Right lobe of liver (tissue), 6 donors: ENCODE results near the gene RBMS3. TPM values are rescaled to one million over a fixed set of nuclear protein-coding genes. Genes with fewer than 3 reads are reported as not detected.

Experiments
- ATAC-seq, 4 donors: fragments of 200-7000 bp; cut with Tn5 transposase; one replicate each; pipeline ENCODE4 v1.9.1; 2020; ENCODE audit warnings: mild to moderate bottlenecking in 4 of 4, moderate library complexity in 4 of 4
- DNase-seq, 3 donors: peaks; one replicate each; pipeline ENCODE4 v3.0.0-alpha.2; 2020
- H3K27ac ChIP-seq, 3 donors: fragments of 200-600 bp; one replicate each; pipeline ENCODE4 v1.8.0; 2022
- H3K27me3 ChIP-seq, 2 donors: fragments of 200-600 bp; one replicate each; pipeline ENCODE4 v1.8.0; 2022
- H3K36me3 ChIP-seq, 4 donors: fragments of 200-600 bp; sonication (generic) in 1 of 4; one replicate each; pipeline versions ENCODE4 v1.5.1 to v1.8.0; 2017 to 2022; ENCODE audit warnings: control low read depth in 1 of 4
- H3K4me1 ChIP-seq, 4 donors: fragments of 200-600 bp; sonication (generic) in 1 of 4; one replicate each; pipeline versions ENCODE4 v1.5.1 to v1.8.0; 2017 to 2022; ENCODE audit warnings: control low read depth in 1 of 4
- H3K4me3 ChIP-seq, 3 donors: fragments of 200-600 bp; one replicate each; pipeline ENCODE4 v1.8.0; 2022
- H3K9me3 ChIP-seq, 4 donors: fragments of 200-600 bp; sonication (generic) in 1 of 4; one replicate each; pipeline versions ENCODE4 v1.5.1 to v1.8.0; 2017 to 2022; ENCODE audit warnings: control low read depth in 1 of 4
- POLR2A ChIP-seq: fragments of 450-650 bp; IDR thresholded peaks from one replicate; pipeline ENCODE4 v1.6.1; 2017; ENCODE audit warnings: antibody characterized with exemption, mild to moderate bottlenecking
- WGBS: methylation state at CpG from one replicate; pipeline ENCODE4 v1.1.6; 2018; ENCODE audit warnings: low coverage, low lambda C conversion rate; ENCODE audit not compliant: insufficient coverage; ENCODE audit errors: missing lambda C conversion rate; 5-methylcytosine and 5-hydroxymethylcytosine counted together
- intact Hi-C, 2 donors: fragments of 100-400 bp; cut with DNase I; formaldehyde crosslinking; loops; one replicate each; pipeline versions ENCODE4 v1.11.2 to v1.14.1; 2022
- total RNA-seq, 6 experiments: library from RNA; depleted of rRNA in 2 of 6; stranded (reverse); fragments of >200 nt in 2 of 6; fragmentation: NEBNext Ultra II Directional in 3 of 6; extraction: Animal tissue kit (Norgen Biotek cat#: 25700) in 3 of 6; gene quantifications; one replicate each; pipeline versions ENCODE4 v1.1.0 to v1.2.4, GENCODE V29; 2016 to 2023
- TF ChIP-seq, protein P1 (sequence below), 4 donors: fragments of 200-600 bp in 3 of 4; fragments of 450-650 bp in 1 of 4; IDR thresholded peaks; one replicate each; pipeline versions ENCODE4 v1.5.1 to v1.8.0; 2016 to 2022; ENCODE audit warnings: antibody characterized with exemption in 4 of 4, mild to moderate bottlenecking in 2 of 4
- donor health status: DM: no; HTN: yes; CAD: no.
- donor health status: DM: no; HTN: no; CAD: no.
- donor health status: DM: no; HTN: no; CAD: no.
- donor health status: DM: no; HTN: yes; CAD: no.
- donor health status: DM: no; HTN: yes; CAD: no.

Gene RBMS3
- total RNA-seq, 6 experiments from 2014 or later, result 6.3 to 11.5 (median 8.3) TPM

DNA sequence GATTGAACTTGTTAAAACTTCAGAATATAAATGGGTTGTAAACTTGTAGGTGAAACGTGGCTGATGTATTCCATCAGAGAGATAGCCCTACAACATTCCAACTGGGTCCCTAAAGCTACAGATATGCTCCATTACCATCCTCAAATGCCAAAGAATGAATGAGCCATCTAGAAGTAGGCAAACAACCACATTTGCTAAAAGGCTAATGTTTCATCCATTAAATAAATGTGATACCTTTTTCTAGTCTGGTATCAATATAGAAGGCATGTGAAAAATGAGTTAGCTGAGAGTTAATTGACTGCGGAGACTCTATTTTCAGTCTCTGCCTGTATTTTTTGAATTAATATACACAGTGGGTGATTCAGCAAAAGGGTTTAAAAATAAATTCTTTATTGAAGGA, 203.8 kb downstream of the RBMS3 start:
- no peaks in the 10 kb centered on the region for H3K4me1 ChIP-seq
- no peak for TF ChIP-seq POLR2A
- TF ChIP-seq, protein P1, sequence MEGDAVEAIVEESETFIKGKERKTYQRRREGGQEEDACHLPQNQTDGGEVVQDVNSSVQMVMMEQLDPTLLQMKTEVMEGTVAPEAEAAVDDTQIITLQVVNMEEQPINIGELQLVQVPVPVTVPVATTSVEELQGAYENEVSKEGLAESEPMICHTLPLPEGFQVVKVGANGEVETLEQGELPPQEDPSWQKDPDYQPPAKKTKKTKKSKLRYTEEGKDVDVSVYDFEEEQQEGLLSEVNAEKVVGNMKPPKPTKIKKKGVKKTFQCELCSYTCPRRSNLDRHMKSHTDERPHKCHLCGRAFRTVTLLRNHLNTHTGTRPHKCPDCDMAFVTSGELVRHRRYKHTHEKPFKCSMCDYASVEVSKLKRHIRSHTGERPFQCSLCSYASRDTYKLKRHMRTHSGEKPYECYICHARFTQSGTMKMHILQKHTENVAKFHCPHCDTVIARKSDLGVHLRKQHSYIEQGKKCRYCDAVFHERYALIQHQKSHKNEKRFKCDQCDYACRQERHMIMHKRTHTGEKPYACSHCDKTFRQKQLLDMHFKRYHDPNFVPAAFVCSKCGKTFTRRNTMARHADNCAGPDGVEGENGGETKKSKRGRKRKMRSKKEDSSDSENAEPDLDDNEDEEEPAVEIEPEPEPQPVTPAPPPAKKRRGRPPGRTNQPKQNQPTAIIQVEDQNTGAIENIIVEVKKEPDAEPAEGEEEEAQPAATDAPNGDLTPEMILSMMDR (IDR thresholded peaks at IDR 0.05), result no peak
- no peak overlapping the region for H3K4me3 ChIP-seq
- intact Hi-C loops, result no loop called here
- H3K9me3 ChIP-seq, result no peaks in the 10 kb centered on the region
- DNase-seq, result no peak
- no peaks in the 10 kb centered on the region for H3K27me3 ChIP-seq
- no peaks in the 10 kb centered on the region for H3K36me3 ChIP-seq
- 60% methylated on average over 2 of the region's 2 CpGs for WGBS
- no peak for ATAC-seq
- H3K27ac ChIP-seq, result no peak overlapping the region

DNA sequence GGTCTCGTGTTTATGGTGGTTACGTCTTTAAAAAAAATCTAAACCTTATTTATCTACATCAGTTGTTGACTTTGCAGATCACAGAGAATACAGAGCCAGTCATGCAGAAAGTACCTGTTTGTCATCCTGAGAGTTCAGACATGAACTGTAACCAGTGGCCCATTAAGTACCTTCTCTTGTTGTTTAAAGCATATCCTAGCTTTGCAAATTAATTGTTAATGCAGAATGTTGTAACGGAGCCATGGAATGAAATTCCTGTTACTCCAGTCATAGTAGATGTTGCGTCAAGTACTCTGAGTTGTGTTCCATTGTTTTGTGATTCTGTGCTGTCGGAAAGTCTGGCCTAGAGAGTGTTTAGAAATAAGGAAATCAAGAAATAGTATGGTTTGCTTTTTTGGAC, 205.2 kb downstream of the RBMS3 start:
- H3K9me3 ChIP-seq, result no peaks in the 10 kb centered on the region
- intact Hi-C loops, result no loop called here
- WGBS, result 69% methylated on average over 5 of the region's 5 CpGs
- ATAC-seq (no peak), DNase-seq (no peak)
- no peaks in the 10 kb centered on the region for H3K27me3 ChIP-seq
- no peaks in the 10 kb centered on the region for H3K4me1 ChIP-seq
- TF ChIP-seq, protein P1 (IDR thresholded peaks at IDR 0.05), result no peak
- TF ChIP-seq POLR2A, result no peak
- no peak overlapping the region for H3K27ac ChIP-seq
- H3K36me3 ChIP-seq, result no peaks in the 10 kb centered on the region
- no peak overlapping the region for H3K4me3 ChIP-seq

DNA sequence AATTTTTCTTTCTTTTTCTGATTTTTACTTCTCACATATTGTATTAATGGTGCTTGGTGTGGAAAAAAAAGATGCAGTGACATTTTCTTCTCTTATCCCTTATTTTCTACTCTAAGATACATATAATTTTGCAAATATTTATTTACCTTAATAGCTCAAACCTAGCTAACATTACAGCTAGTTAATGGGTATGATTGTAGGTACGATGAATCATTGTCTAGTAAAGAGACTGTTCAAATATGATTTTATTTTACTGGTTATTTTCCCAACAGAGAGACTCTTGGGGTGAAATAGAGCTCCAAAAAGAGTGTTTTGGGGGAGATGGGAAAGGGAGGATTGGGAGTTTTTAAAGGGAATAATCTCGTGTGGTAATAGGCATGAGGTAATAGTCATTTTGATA, 206.0 kb downstream of the RBMS3 start:
- Histone ChIP-seq H3K27ac (no peak overlapping the region), H3K9me3 (no peaks in the 10 kb centered on the region), H3K27me3 (no peaks in the 10 kb centered on the region), H3K36me3 (no peaks in the 10 kb centered on the region), H3K4me1 (no peaks in the 10 kb centered on the region), H3K4me3 (no peak overlapping the region)
- 44% methylated on average over 2 of the region's 2 CpGs for WGBS
- intact Hi-C loops, result no loop called here
- no peak for TF ChIP-seq POLR2A
- TF ChIP-seq, protein P1 (IDR thresholded peaks at IDR 0.05), result no peak
- DNase-seq, result no peak
- no peak for ATAC-seq

DNA sequence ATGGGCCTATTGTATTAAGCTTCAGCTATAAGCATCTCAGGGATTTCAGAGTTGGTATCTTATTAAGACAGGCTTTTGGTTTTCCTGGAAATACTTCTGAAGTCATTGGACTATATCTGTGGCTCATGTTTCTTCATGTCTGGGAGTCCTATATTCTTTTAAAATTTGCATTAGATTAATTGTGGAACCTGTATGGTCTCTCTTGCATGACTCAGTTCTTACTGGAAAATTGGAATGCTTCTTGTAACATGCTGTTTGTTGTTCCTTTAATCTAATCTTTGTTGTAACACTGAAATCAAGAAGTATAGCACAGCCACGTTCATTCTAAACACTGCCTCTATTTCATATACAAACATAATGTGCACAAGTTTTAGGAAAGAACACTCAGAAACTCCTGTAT, 208.1 kb downstream of the RBMS3 start:
- no peaks in the 10 kb centered on the region for H3K27me3 ChIP-seq
- H3K9me3 ChIP-seq, result no peaks in the 10 kb centered on the region
- TF ChIP-seq, protein P1 (IDR thresholded peaks at IDR 0.05), result no peak
- TF ChIP-seq POLR2A, result no peak
- H3K4me3 ChIP-seq, result no peak overlapping the region
- no peaks in the 10 kb centered on the region for H3K36me3 ChIP-seq
- intact Hi-C loops, result no loop called here
- ATAC-seq, result no peak
- H3K4me1 ChIP-seq, result no peaks in the 10 kb centered on the region
- no peak overlapping the region for H3K27ac ChIP-seq
- no peak for DNase-seq
- WGBS, result 57% methylated on average over 1 of the region's 1 CpG

DNA sequence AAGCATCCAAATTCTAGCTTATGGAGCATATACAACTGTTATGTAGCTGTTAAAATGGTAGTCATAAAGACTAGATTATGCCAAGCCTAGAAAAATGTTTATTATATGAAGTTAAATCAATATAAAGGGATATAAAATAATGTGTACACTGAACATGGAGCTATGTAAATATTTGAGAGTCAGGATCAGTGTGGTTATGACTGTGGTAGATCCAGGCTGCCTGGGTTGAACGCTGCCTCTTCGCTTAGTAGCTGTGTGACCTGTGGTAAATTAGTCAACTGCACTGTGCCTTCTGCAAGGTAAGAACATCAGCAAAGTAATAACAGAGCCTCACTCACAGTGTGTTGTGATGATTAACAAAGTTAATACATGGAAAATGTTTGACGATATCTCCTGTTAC, 212.2 kb downstream of the RBMS3 start:
- no peak overlapping the region for H3K27ac ChIP-seq
- no peak overlapping the region for H3K4me3 ChIP-seq
- ATAC-seq (no peak), DNase-seq (no peak)
- no peaks in the 10 kb centered on the region for H3K27me3 ChIP-seq
- intact Hi-C loops, result no loop called here
- H3K4me1 ChIP-seq, result no peaks in the 10 kb centered on the region
- TF ChIP-seq, protein P1 (IDR thresholded peaks at IDR 0.05), result no peak
- no peak for TF ChIP-seq POLR2A
- WGBS, result 100% methylated on average over 3 of the region's 3 CpGs
- no peaks in the 10 kb centered on the region for H3K9me3 ChIP-seq
- H3K36me3 ChIP-seq, result no peaks in the 10 kb centered on the region
